ENCODE data around the gene AGBL1. TPM values are rescaled to one million over a fixed set of nuclear protein-coding genes. Genes with fewer than 3 reads are reported as not detected.

Gene AGBL1
- total and polyA plus RNA-seq, 2 donors (not counting 3 experiments of a cell fraction or from before 2014, with no cell fraction given): not detected

DNA sequence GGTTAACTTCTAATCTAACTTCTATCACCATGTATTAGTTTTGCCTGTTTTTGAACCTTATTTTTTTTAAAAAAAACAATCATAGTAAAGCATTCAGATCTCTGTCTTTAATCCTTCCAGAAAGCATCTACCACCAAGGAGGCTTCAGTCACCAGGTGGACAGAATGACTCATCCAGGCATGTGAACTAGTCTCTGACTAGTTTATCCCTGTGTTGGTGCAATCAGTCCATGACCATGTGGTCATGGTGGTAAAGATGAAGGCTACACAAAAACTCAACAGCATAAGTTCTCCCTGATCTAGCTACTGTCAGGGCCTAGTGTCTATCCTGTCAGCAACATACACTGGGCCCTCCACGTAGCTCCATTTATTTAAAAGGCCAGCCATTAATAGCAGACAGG, 750.6 kb downstream of the AGBL1 start:
- Histone ChIP-seq H3K4me1 (ENCODE audit: control insufficient read depth, extremely low read depth, insufficient read depth, low read length) (no peaks in the 10 kb centered on the region), H3K4me2 (ENCODE audit: insufficient read depth, low read length) (no peak overlapping the region), H4K20me1 (replicated peaks; ENCODE audit: control insufficient read depth, extremely low read depth, insufficient read depth, low read length) (no peaks in the 10 kb centered on the region), H3K27ac (ENCODE audit: insufficient read depth, low read depth, low read length) (no peak overlapping the region), H3K79me2 (ENCODE audit: control insufficient read depth, insufficient read depth, low read length) (no peaks in the 10 kb centered on the region), H3K27me3 (ENCODE audit: control insufficient read depth in 2 of 2, insufficient read depth in 2 of 2, low read length in 2 of 2) (no peaks in the 10 kb centered on the region), H3K36me3 (ENCODE audit: control insufficient read depth in 2 of 2, extremely low read depth in 1 of 2, insufficient read depth in 2 of 2, low read length in 2 of 2) (no peaks in the 10 kb centered on the region), H3K9ac (replicated peaks; ENCODE audit: extremely low read depth, insufficient read depth, low read length) (no peak overlapping the region), H3K4me3 (replicated peaks in 1 of 3; ENCODE audit: insufficient read depth in 1 of 3, low read depth in 1 of 3, low read length in 3 of 3) (no peak overlapping the region), H3K9me3 (replicated peaks; ENCODE audit: control insufficient read depth, insufficient read depth, low read length) (peaks cover 3% of the 10 kb centered on the region), H3K9me1 (replicated peaks; ENCODE audit: control insufficient read depth, extremely low read depth, insufficient read depth, low read length) (no peaks in the 10 kb centered on the region), H2AFZ (ENCODE audit: low read depth, low read length) (no peak overlapping the region)
- POLR2A ChIA-PET: no interaction called here
- DNase-seq (ENCODE audit: low read depth, low spot score) (no peak), FAIRE-seq (no peak)
- no TSS peak for BruUV-seq (replicated peaks)
- CTCF ChIA-PET: no interaction called here
- intact Hi-C loops (cut with micrococcal nuclease) (no loop called here), dilution Hi-C loops (cut with MboI; ENCODE audit: extremely low pct_ligation_motif_present, low sequenced_read_pairs) (no loop called here)
- TF ChIP-seq POLR2AphosphoS5 (IDR thresholded peaks at IDR 0.05; ENCODE audit: insufficient read depth, low read depth, low read length) (no peak), POLR2A (IDR thresholded peaks at IDR 0.05; ENCODE audit: low read depth, low read length) (no peak), MYC (IDR thresholded peaks at IDR 0.05; ENCODE audit: low read depth, low read length) (no peak), GATA2 (IDR thresholded peaks at IDR 0.05; ENCODE audit: insufficient read depth, insufficient read length, low read depth, low read length) (no peak), FOS (IDR thresholded peaks at IDR 0.05; ENCODE audit: borderline replicate concordance, insufficient read depth, low read length) (no peak), JUN (IDR thresholded peaks at IDR 0.05; ENCODE audit: borderline replicate concordance, insufficient read depth, insufficient read length, low read depth) (no peak), EZH2 (IDR thresholded peaks at IDR 0.05; ENCODE audit: borderline replicate concordance, low read depth, low read length, severe bottlenecking) (no peak)
- TF ChIP-seq, protein P1, sequence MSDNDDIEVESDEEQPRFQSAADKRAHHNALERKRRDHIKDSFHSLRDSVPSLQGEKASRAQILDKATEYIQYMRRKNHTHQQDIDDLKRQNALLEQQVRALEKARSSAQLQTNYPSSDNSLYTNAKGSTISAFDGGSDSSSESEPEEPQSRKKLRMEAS (IDR thresholded peaks at IDR 0.05; ENCODE audit: insufficient read depth, insufficient read length): no peak
- TF ChIP-seq, protein P2, sequence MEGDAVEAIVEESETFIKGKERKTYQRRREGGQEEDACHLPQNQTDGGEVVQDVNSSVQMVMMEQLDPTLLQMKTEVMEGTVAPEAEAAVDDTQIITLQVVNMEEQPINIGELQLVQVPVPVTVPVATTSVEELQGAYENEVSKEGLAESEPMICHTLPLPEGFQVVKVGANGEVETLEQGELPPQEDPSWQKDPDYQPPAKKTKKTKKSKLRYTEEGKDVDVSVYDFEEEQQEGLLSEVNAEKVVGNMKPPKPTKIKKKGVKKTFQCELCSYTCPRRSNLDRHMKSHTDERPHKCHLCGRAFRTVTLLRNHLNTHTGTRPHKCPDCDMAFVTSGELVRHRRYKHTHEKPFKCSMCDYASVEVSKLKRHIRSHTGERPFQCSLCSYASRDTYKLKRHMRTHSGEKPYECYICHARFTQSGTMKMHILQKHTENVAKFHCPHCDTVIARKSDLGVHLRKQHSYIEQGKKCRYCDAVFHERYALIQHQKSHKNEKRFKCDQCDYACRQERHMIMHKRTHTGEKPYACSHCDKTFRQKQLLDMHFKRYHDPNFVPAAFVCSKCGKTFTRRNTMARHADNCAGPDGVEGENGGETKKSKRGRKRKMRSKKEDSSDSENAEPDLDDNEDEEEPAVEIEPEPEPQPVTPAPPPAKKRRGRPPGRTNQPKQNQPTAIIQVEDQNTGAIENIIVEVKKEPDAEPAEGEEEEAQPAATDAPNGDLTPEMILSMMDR (IDR thresholded peaks at IDR 0.05; ENCODE audit: extremely low read depth in 1 of 2, insufficient read depth in 1 of 2, low read depth in 1 of 2, low read length in 2 of 2): no peak

All from endothelial cell of umbilical vein (primary cell).